NCI-H345 treated with DMSO at 0.1 percent for 48 hours (cell line): ENCODE measurements around the gene ZNF491.
"Not testable (repeated sequence)": the region's sequence is repeated elsewhere in the genome, so short reads cannot be mapped to it uniquely, and the experiment has no call there.

Source experiments
- DNase-seq: peaks from one replicate; lab custom pipeline; 2025; ENCODE audit not compliant: unreplicated experiment; lab: John Stamatoyannopoulos, UW

ZNF491 gene

DNA sequence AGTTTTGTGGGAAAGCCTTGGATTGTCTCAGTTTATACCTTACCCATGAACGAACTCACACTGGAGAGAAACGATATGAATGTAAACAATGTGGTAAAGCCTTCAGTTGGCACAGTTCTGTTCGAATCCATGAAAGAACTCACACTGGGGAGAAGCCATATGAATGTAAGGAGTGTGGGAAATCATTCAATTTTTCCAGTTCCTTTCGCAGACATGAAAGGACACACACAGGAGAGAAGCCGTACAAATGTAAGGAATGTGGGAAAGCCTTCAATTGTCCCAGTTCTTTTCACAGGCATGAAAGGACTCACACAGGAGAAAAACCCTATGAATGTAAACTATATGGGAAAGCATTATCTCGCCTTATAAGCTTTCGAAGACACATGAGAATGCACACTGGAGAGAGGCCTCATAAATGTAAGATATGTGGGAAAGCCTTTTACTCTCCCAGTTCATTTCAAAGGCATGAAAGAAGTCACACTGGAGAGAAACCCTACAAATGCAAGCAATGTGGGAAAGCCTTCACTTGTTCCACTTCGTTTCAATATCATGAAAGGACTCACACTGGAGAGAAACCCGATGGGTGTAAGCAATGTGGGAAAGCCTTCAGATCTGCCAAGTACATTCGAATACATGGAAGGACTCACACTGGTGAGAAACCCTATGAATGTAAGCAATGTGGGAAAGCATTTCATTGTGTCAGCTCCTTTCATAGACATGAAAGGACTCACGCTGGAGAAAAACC lies 8.2 kb downstream of the ZNF491 start:
- DNase-seq: no peak

DNA sequence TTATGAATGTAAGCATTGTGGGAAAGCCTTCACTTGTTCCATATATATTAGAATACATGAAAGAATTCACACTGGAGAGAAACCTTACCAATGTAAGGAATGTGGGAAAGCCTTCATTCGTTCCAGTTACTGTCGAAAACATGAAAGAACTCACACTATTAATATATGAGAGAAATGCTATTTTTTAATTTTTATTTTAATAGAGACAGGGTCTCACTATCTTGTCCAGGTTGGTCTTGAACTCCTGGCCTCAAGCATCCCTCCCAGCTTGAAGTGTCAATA lies 8.7 kb downstream of the ZNF491 start:
- DNase-seq: no peak

DNA sequence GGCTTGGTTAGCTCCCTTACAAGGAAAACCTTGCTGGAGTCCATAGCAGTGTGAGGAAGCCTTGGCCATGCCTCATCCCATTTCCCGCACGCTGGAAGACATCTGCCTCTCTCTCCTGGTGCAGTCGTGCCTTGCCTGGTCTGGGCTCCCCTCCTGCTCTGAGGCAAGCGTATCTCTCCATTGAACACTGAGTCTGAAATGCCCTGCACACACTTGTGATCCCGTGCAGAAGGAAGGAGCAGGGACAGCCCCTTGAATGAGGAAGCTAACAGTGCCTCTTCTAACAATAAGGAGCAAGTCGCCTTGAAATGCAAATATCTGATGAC lies 15.3 kb downstream of the ZNF491 start:
- DNase-seq: no peak

DNA sequence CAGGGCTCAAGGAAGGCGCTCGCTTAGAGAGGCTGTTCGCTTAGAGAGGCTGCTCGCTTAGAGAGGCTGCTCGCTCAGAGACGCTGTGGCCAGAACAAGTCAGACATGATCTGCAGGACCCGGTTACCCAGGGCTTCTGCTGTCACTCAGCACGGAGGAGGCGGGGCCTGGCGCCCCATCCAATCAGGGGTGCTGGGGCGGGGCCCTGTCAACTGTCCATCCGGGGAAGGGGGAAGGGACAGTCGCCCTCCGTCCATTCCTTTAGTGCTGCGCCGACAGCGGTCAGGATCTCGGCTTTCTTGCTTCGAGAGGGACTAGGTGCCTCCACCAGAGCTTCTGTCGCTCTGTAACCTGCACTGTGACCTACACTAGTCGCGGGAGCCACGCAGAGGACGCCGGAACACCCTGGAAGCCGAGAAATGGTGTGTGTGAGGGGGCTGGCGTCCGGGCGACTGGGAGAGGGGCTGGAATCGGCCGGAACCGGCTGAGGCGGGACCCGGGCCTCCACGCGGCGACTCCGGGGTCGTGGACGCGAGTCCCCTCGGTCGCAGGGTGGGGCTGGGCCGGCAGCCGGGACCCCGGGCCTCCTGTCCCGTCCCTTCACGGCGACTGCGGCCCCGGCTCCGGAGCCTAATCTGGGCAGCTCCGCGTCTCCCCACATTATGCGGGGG lies 15.8 kb downstream of the ZNF491 start, which contains the start of gene ZNF440:
TSS of gene ZNF440 (plus strand) at position 245 of the 671 bp plus-strand sequence. CDS start at position 420, 175 bp downstream.
- peak; percentile 21 for DNase-seq

DNA sequence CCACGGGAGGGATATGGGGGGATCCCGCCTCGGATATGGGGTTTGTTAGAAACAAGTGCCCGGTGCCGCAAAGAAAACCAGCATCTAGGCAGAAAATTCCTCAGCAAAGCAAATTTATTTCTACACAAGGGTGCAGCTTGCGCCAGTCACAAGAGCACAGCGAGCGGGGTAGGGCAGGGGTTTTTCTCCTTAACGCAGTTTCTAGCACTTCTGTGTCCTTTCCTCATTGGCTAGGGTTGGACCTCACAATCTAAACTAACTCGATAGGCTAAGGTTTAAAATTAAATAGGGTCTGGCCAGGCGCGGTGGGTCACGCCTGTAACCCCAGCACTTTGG lies 16.3 kb downstream of the ZNF491 start:
- no peak for DNase-seq

DNA sequence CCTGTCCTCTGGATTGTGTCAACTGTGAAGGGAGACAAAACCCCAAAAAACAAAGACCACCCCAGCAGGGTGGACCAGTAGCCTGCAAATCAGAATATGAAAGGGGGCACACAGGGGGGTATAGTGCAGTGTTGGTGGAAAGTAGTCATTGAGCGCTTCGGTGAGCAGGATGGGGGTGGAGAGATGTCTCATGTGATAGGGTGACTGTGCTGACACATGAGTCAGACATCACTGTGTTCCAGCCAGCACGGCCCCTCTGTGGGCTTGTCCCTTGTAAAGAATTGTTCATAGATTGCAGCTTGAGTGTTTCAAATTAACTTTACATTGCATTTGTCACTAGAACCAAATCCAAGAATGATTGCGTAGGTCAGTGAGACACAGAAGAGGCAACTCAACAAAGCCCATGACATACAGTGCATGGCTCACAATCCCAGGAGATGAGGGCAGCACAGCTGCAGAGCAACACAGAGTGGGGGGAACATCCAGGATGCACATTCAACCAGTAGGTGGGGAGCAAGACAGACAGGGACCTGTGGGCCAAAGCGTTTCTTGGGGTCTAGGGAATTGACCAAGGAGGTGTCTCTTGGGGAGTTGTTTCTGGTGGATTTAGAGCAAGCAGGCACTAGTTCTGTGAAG lies 23.3 kb downstream of the ZNF491 start:
- no peak for DNase-seq

DNA sequence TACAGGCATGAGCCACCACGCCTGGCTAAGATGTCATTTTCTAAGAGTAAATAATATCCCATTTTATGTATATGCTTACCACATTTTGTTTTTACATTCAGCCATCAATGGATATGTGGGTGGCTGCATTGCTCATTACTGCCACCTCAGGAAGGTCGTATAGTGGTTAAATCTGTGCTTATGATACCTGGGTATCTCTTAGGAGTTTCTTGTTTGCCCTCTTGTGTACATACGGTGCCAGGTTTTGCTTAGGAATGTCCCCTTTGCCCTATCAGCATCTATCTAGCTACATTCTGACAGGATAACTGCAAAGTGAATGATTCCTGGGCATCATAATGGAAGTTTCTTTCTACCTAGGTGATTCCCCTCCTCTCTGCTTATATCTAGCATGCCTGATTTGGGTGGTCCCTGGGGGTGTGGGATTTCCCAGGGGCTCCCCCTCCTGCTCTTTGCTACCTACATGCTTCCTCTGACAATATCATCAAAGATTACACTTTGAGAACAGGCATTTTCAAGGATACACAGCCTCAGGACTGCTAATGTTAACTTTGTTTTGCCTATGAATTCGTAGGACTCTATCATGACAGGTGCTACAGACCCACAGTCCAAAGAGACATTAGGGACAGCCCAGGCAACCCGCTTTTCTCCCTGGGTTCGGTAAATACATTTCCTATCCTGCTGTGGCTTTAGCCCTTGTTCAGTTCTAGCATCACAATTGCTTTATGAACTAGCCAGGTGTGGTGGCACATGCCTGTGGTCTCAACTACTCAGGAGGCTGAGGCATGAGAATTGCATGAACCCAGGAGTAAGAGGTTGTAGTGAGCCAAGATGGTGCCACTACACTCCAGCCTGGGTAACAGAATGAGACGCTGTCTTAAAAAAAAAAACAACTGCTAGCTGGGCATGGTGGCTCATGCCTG lies 30.9 kb downstream of the ZNF491 start:
- DNase-seq: not testable (repeated sequence)

DNA sequence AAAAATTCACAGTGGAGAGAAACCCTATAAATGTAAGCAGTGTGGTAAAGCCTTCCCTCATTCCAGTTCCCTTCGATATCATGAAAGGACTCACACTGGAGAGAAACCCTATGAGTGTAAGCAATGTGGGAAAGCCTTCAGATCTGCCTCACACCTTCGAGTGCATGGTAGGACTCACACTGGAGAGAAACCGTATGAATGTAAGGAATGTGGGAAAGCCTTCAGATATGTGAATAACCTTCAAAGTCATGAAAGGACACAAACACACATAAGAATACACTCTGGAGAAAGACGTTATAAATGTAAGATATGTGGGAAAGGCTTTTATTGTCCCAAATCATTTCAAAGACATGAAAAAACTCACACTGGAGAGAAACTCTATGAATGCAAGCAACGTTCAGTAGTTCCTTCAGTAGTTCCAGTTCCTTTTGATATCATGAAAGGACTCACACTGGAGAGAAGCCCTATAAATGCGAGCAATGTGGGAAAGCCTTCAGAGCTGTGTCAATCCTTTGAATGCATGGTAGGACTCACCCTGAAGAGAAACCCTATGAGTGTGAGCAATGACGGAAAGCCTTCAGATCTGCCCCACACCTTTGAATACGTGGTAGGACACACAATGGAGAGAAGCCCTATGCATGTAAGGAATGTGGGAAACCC lies 34.1 kb downstream of the ZNF491 start:
- DNase-seq: no peak

DNA sequence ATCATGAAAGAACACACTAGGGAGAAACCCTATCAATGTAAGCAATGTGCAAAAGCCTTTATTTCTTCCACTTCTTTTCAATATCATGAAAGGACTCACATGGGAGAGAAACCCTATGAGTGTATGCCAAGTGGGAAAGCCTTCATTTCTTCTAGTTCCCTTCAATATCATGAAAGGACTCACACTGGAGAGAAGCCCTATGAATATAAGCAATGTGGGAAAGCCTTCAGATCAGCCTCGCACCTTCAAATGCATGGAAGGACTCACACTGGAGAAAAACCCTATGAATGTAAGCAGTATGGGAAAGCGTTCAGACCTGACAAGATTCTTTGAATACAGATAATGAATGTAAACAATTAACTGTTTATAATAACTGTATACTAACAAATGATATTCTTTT lies 35.2 kb downstream of the ZNF491 start:
- no peak for DNase-seq

DNA sequence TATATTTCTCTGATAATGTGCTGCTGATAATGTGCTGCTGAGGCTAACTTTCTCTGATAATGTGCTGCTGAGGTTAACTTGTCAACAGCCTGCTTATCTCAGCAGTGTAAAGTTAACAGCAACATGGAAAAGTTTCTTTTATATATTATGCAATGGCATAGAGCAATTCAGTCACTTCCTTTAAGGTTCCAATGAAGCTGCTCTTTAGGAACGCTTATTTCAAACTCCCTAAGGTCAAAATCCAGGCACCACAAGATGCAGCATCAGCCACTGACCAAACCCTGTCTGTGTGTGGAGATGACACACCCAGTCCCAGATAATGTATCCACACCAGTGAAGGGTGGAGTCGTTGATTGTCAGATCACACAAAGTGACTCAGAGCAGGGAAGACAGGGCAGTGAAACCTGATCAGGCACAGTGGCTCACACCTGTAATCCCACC lies 37.3 kb downstream of the ZNF491 start:
- not testable (repeated sequence) for DNase-seq

DNA sequence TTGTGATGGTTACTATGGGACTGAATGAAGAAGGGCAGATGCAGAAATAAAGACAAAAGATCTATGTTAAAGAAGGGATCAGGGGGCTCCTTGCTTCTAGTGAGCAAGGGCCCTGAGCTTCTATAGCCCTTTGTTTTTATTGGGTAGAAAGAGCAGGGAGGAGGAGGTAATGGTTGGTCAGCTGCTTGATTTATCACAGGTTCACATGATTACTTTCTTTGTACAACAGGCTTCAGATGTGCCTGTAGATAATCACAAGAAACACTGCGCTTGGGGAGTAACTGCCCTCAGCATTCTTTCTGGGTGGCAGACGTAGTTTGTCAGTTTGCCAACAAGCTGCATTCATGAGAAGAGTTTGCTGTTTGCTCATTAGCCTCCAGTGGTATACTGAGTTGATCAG lies 45.4 kb downstream of the ZNF491 start:
- DNase-seq: no peak

DNA sequence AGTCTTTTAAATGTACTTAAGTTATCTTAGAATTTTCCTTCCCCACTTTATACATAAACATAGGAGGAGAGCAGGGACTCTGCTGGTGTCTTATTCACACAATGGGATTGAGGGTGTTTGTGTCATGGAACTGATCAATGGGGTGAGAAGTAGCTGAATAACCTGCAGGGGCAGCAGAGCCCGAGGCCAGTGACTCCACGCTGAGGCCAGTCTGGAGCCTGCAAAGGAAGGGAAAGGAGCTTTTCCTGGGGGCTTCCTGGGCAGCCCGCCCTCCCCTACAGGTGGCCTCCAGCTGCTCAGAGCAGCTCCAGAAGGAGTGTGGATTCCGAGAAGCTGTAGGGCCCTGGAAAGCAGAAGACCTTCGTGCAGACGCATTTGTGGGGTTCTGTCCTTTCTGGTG lies 49.3 kb downstream of the ZNF491 start:
- DNase-seq: not testable (repeated sequence)

DNA sequence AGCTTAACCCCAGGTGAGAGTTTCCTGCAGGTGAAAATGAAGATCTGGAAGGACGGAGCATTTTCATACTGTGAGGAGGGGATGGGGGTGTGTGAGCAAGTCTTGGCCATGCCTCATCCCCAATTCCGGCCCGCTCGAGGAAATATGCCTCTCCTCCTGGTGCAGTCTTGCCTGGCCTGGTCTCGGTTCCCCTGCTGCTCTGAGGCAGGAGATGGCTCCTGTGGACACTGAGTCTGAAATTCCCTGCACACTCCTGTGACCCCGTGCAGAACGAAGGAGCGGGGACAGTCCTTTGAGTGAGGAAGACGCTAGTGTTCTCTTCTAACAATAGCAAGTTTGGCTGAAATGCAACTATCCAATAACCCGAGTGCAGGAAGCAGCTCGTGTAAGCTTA lies 49.9 kb downstream of the ZNF491 start:
- no peak for DNase-seq

DNA sequence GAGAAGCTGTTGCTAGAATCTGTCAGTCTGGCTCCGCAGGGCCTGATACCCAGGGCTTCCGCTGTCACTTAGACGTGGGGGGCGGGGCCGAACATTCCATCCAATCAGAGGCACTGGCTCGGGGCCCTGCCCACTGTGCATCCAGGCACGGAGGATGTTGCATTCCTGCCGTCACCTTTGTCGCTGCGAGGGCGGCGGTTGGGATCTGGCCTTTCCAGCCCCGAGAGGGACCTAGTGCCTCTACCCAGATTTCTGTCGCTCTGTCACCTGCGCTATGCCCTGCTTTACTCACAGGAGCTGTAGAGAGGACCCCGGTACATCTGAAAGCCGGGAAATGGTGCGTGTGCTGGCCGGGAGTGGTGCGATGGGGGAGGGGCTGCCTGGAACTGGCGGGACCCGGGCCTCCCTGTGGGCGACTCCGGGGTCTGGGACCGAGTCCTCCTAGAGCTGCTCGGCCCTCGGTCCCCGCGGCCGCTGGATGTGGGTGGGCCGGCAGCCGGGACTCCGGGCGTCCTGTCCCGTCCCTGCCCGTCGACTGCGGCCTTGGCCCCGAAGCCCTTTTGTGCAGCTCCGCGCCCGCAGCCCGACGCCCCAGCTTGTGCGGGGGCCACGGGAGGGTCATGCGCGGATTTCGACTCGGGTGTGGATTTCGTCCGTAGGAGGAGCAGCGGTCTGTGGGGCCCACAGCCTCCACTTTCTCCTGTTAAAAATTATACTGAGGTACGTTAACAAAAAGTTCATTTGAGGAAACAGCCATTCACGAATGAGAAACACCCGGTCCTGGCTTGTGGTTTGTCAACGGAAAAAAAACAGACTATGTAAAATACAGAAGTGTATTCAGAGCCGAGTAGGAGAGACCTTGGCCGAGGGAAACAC lies 50.5 kb downstream of the ZNF491 start, which contains the start of gene ZNF439:
TSS of gene ZNF439 (plus strand) at position 133 of the 876 bp plus-strand sequence. CDS start at position 275, 142 bp downstream.
- DNase-seq: peak; percentile 15

DNA sequence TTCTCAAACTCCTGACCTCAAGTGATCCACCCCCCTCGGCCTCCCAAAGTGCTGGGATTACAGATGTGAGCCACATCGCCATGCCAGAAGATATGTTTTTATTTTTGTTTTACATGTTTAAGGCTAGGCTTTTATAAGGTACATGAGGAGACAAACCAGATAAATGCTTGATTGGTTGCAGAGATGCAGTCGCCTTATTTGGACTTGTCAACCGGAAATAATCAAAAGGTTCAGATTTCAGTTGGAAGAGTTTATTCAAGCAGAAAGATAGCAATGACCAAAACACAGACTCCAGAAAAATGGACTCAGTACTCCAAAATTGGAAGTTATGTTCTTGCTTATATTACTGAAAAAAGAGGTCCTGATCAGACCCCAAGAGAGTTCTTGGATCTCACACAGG lies 52.0 kb downstream of the ZNF491 start:
- not testable (repeated sequence) for DNase-seq

DNA sequence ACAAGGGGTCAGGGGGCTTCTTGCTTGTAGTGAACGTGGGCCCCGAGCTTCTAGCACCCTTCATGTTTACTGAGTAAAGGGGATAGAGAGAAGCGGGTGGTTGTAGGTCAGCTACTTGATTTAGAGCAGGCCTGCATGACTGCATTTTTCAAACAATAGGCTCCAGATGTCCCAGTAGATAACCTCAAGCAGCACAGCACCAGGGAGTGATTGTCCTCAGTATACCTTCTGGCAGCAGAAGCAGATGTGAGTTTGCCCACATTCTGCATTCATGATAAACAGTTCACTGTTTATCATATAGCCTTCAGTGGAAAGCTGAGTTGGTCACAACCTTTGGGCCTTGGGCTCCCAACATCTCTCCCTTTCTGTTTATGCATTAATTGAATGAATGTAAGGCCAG lies 55.0 kb downstream of the ZNF491 start:
- no peak for DNase-seq

DNA sequence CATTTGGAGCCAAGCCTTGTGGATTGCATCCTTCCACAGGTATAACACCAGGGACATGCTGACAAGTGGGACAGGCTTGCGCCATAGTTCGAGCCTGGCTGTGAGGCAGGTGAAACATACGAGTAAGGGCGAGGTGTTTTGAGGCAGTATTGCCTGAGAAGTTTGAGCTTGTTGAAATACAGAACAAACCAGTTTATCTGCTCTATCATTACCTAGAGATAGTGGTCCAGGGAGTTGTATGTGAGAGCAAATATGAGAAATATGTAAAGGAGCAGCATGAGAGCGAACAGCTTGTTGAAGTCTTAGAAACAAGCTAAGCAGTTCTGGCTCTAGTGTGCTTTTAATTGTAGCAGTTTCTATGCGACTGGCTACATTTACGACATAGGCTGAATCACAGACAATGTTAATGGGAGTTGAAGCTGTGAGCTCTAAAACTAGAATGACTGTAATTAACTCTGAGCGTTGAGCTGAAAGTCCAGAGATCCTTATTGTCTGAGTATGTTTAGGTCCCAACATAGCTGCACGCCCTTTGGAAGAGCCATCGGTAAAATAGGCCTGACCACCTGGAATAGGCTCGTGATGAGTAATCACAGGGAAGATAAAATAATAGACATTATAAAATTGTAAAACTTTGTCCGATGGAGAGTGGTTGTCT lies 58.4 kb downstream of the ZNF491 start:
- DNase-seq: no peak
